ENCODE results near the gene STAT5B. TPM values are rescaled to one million over a fixed set of nuclear protein-coding genes. Genes with fewer than 3 reads are reported as not detected.

STAT5B gene
- polyA plus RNA-seq, 1 donor: 54.4 TPM

Other genes with a start within 250 kb of the STAT5B start
- 4.7 TPM for gene C17orf113, start 225.8 kb downstream of the STAT5B start, polyA plus RNA-seq (ENCODE audit: insufficient read length)
- gene ZNF385C, start 177.9 kb downstream of the STAT5B start, polyA plus RNA-seq (ENCODE audit: insufficient read length): 9.6 TPM
- gene DHX58, start 163.7 kb downstream of the STAT5B start, polyA plus RNA-seq (ENCODE audit: insufficient read length): 6.8 TPM
- 70.7 TPM for gene KAT2A, start 155.0 kb downstream of the STAT5B start, polyA plus RNA-seq (ENCODE audit: insufficient read length)
- gene HSPB9, start 153.6 kb downstream of the STAT5B start, polyA plus RNA-seq (ENCODE audit: insufficient read length): 0.17 TPM
- 111 TPM for gene RAB5C, start 121.4 kb downstream of the STAT5B start, polyA plus RNA-seq (ENCODE audit: insufficient read length)
- not detected for gene KCNH4, start 95.2 kb downstream of the STAT5B start, polyA plus RNA-seq (ENCODE audit: insufficient read length)
- gene HCRT, start 90.9 kb downstream of the STAT5B start, polyA plus RNA-seq (ENCODE audit: insufficient read length): not detected
- 14.6 TPM for gene GHDC, start 81.9 kb downstream of the STAT5B start, polyA plus RNA-seq (ENCODE audit: insufficient read length)
- 5.0 TPM for gene STAT5A, start 12.1 kb upstream of the STAT5B start, polyA plus RNA-seq (ENCODE audit: insufficient read length)
- gene STAT3, start 112.1 kb upstream of the STAT5B start, polyA plus RNA-seq (ENCODE audit: insufficient read length): 65.2 TPM
- gene CAVIN1, start 146.9 kb upstream of the STAT5B start, polyA plus RNA-seq (ENCODE audit: insufficient read length): 47.4 TPM
- gene ATP6V0A1, start 182.5 kb upstream of the STAT5B start, polyA plus RNA-seq (ENCODE audit: insufficient read length): 71.1 TPM